Coronary artery (tissue), 2 donors: Measurements from ENCODE around the gene FASTK.
A peak's percentile ranks its signal among the peaks of the same experiment; 100 is the strongest.

Experiments used
- DNase-seq: peaks from one replicate; pipeline ENCODE4 v3.0.0-alpha.2; 2017; ENCODE audit warnings: low spot score
- H3K27ac ChIP-seq, 2 donors: fragments of 200-600 bp; sonication (generic); one replicate each; pipeline ENCODE4 v1.5.1; 2016 to 2019
- H3K4me3 ChIP-seq: fragments of 200-600 bp; sonication (generic); 2 replicates; pipeline ENCODE4 v1.5.1; 2016; ENCODE audit warnings: mild to moderate bottlenecking, moderate library complexity
- CTCF ChIP-seq: fragments of 200-600 bp; sonication (generic); IDR thresholded peaks from one replicate; pipeline ENCODE4 v1.5.1; 2019; ENCODE audit warnings: antibody characterized with exemption

Gene FASTK

GRCh38 chr7:151091431-151091830, 10.8 kb upstream of the FASTK start:
- no peak for DNase-seq
- no peak overlapping the region for H3K27ac ChIP-seq
- H3K4me3 ChIP-seq = no peak overlapping the region
- no peak for TF ChIP-seq CTCF

- no peak overlapping the region for H3K4me3 ChIP-seq
- TF ChIP-seq CTCF = no peak
- H3K27ac ChIP-seq = no peak overlapping the region
- DNase-seq = no peak
Measured at GRCh38 chr7:151091003-151091402, 10.4 kb upstream of the FASTK start.

- Histone ChIP-seq H3K4me3 (peak overlapping the region; percentile 97), H3K27ac (peak overlapping the region; percentile 75 to 92)
- DNase-seq = no peak
- TF ChIP-seq CTCF = no peak
Measured at GRCh38 chr7:151089893-151090730, 9.5 kb upstream of the FASTK start.

GRCh38 chr7:151088856-151089699, 8.5 kb upstream of the FASTK start:
- Histone ChIP-seq H3K27ac (peak overlapping the region; percentile 75 to 92), H3K4me3 (peak overlapping the region; percentile 97)
- no peak for DNase-seq
- TF ChIP-seq CTCF = no peak

- Histone ChIP-seq H3K4me3 (peak overlapping the region; percentile 97), H3K27ac (peak overlapping the region; percentile 75 to 92)
- DNase-seq = no peak
- no peak for TF ChIP-seq CTCF
Measured at GRCh38 chr7:151088019-151088855, 7.6 kb upstream of the FASTK start.

GRCh38 chr7:151087245-151088018, 6.8 kb upstream of the FASTK start:
- Histone ChIP-seq H3K27ac (peak overlapping the region; percentile 75 to 92), H3K4me3 (peak overlapping the region; percentile 97)
- DNase-seq = no peak
- no peak for TF ChIP-seq CTCF
